BE2C (cell line): ENCODE data around the gene P4HA3.

Source experiments
- DNase-seq: peaks from one replicate; pipeline ENCODE4 v3.0.0-alpha.2; 2020
- H3K27me3 ChIP-seq: fragments of 250-450 bp; sonication (Bioruptor Pico); 2 replicates; pipeline ENCODE4 v1.5.1; 2020; ENCODE audit warnings: mild to moderate bottlenecking
- H3K36me3 ChIP-seq: fragments of 250-450 bp; sonication (Bioruptor Pico); 2 replicates; pipeline ENCODE4 v1.5.1; 2020; ENCODE audit warnings: mild to moderate bottlenecking
- H3K4me1 ChIP-seq: fragments of 250-450 bp; sonication (Bioruptor Pico); 2 replicates; pipeline ENCODE4 v1.5.1; 2020
- H3K4me3 ChIP-seq: 2 replicates; pipeline ENCODE4 v1.5.1; 2011; ENCODE audit warnings: low read depth, low read length
- H3K9me3 ChIP-seq: fragments of 250-450 bp; sonication (Bioruptor Pico); 2 replicates; pipeline ENCODE4 v1.5.1; 2020
- CTCF ChIP-seq: IDR thresholded peaks from 2 replicates; pipeline ENCODE4 v1.5.1; 2012; ENCODE audit warnings: mild to moderate bottlenecking, low read depth, low read length

Gene P4HA3

DNA sequence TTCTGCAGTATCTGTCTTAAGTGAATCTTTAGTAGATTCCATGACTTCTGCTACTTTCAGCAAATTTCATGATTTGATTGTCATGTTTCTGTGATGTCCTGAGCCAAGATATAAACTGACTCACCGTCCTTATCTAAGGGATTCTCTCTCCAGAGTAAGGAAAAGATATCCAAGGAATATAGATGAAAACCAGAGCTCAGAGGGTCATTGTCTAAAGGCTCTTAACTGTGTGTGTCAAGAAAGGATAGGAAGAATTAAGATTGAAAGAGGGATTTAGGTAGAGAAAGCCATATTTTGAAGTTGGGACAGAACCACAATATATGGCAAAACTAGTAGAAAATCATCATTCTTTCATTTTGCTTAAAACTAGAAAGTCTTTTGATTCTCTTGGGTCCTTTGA is 89.6 kb downstream of the P4HA3 start:
- Histone ChIP-seq H3K27me3 (no peaks in the 10 kb centered on the region), H3K4me1 (peaks cover 5% of the 10 kb centered on the region), H3K4me3 (no peak overlapping the region), H3K36me3 (peaks cover 11% of the 10 kb centered on the region), H3K9me3 (no peaks in the 10 kb centered on the region; the same call in 1 of the 2 replicates)
- DNase-seq = no peak
- no peak for TF ChIP-seq CTCF

GRCh38 chr11:74220376-74220775 is 91.1 kb downstream of the P4HA3 start:
- Histone ChIP-seq H3K36me3 (peaks cover 6% of the 10 kb centered on the region), H3K4me1 (peaks cover 5% of the 10 kb centered on the region), H3K27me3 (no peaks in the 10 kb centered on the region), H3K4me3 (no peak overlapping the region), H3K9me3 (no peaks in the 10 kb centered on the region; the same call in 1 of the 2 replicates)
- no peak for TF ChIP-seq CTCF
- peak; percentile 68 for DNase-seq
